ENCODE results near the gene AKAP12.
"Not testable (repeated sequence)": the region's sequence is repeated elsewhere in the genome, so short reads cannot be mapped to it uniquely, and the experiment has no call there.

Gene AKAP12

GRCh38 chr6:151338651-151339200 lies 99.0 kb downstream of the AKAP12 start:
- Mint-ChIP-seq H3K4me3 (no peak overlapping the region), H3K9me3 (no peaks in the 10 kb centered on the region), H3K27ac (no peak overlapping the region), H3K4me1 (ENCODE audit: low read depth in 2 of 2) (peaks cover 5% of the 10 kb centered on the region in 2 donors), H3K27me3 (peaks cover 0 to 20% of the 10 kb centered on the region in 2 donors), H3K36me3 (ENCODE audit: insufficient read depth) (peaks cover 2% of the 10 kb centered on the region)
- ATAC-seq (replicated peaks), result no peak
- no peak for DNase-seq

DNA sequence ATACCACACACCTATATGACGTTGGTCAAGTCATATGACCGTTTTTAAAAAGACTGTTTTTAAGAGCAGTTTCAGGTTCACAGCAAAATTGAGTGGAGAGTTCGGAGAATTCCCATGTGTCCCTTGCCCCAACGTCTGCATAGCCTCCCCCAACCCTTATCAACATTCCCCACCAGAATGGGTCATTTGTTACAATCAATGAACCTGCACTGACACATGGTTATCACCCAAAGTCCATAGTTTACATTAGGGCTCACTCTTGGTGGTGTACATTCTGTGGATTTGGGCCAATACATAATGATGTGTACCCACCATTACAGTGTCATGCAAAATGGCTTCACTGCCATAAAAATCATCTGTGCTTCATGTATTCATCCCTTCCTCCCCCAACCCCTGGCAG lies 99.6 kb downstream of the AKAP12 start:
- H3K27me3 Mint-ChIP-seq, result peaks cover 0 to 16% of the 10 kb centered on the region in 2 donors
- H3K4me3 Mint-ChIP-seq, result no peak overlapping the region
- H3K9me3 Mint-ChIP-seq, result no peaks in the 10 kb centered on the region
- H3K27ac Mint-ChIP-seq, result no peak overlapping the region
- no peaks in the 10 kb centered on the region for H3K36me3 Mint-ChIP-seq (ENCODE audit: insufficient read depth)
- no peak for DNase-seq
- ATAC-seq (replicated peaks), result no peak
- peaks cover 5% of the 10 kb centered on the region in 2 donors for H3K4me1 Mint-ChIP-seq (ENCODE audit: low read depth in 2 of 2)

DNA sequence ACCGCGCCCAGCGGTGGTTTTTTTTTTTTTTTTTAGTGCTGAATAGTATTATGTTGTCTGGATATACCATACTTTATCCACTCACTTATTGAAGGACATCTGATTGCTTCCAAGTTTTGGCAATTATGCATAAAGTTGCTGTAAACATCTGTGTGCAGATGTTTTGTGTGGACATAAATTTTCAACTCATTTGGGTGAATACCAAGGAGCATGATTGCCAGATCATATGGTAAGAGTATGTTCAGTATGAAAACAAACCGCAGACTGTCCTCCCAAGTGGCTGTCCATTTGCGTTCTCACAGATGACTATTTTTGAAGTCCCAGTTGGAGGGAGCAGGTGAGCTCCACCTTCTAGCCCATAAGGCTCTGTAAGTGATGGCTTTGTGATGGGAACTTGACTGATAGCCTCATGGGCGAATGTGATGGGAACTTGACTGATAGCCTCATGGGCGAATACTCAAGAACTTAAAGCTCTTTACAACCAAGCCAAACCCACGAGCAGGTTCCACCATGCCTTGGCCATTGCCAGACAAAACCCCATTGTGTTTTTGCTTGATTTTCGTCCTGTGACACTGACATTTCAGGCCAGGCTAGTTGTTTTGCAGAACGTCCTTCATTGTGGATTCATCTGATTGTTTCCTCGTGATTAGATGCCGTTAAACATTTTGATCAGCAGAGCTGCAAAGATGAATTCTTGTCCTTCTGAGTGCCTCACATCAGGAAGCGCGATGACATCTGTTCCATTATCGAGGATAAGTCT lies 100.6 kb downstream of the AKAP12 start:
- DNase-seq, result no peak
- no peak overlapping the region for H3K27ac Mint-ChIP-seq

DNA sequence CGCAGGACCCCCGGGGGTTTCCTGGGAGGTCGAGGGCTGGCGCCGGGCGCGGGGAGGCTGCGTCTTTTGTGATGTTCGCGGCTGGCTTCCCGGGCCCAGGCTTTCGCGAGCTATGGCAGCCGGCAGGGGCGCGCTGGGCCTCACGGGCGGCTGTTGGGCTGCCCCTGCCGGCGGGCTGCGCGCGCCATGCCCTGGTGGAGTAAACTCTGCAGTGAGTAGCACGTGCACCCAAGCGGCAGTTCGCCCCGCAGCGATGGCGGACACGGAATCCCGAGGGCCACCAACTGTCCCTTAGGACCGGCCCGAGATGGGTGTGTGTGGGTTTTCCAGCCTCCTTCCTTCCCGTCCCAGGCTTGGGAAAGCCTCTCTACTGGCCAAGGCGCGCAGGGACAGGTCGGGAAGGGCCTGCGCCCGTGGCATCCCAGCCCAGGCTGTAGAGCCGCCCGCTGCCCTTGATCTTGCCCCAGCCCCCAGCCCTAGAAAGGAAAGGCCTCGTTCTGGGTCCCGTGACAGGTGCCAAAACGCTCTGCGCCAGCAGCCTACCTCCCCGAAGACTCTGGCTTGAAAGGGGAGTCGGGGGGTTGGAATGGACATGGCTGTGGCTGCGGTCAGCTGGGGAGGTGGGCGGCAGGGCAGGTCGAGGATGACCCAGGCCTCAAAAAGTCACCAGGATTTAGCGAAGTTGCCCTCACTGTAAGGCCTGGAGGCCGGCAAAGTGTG lies 101.9 kb downstream of the AKAP12 start:
- Mint-ChIP-seq H3K4me3 (no peak overlapping the region), H3K36me3 (ENCODE audit: insufficient read depth) (no peaks in the 10 kb centered on the region), H3K4me1 (ENCODE audit: low read depth in 2 of 2) (peaks cover 0 to 2% of the 10 kb centered on the region in 2 donors), H3K27ac (no peak overlapping the region), H3K9me3 (no peaks in the 10 kb centered on the region), H3K27me3 (peaks cover 0 to 16% of the 10 kb centered on the region in 2 donors)
- no peak for DNase-seq
- no peak for ATAC-seq (replicated peaks)

More for the DNA sequence above, 100.6 kb downstream of the AKAP12 start:
- H3K4me3 Mint-ChIP-seq, result no peak overlapping the region
- no peaks in the 10 kb centered on the region for H3K9me3 Mint-ChIP-seq
- no peaks in the 10 kb centered on the region for H3K36me3 Mint-ChIP-seq (ENCODE audit: insufficient read depth)
- H3K4me1 Mint-ChIP-seq (ENCODE audit: low read depth in 2 of 2), result peaks cover 0 to 2% of the 10 kb centered on the region in 2 donors
- ATAC-seq (replicated peaks), result no peak
- peaks cover 0 to 16% of the 10 kb centered on the region in 2 donors for H3K27me3 Mint-ChIP-seq

- not testable (repeated sequence) for H3K4me3 Mint-ChIP-seq; H3K36me3 Mint-ChIP-seq (ENCODE audit: insufficient read depth); H3K9me3 Mint-ChIP-seq; H3K4me1 Mint-ChIP-seq (ENCODE audit: low read depth in 2 of 2); H3K27ac Mint-ChIP-seq; ATAC-seq (replicated peaks); DNase-seq
- peaks cover 0 to 16% of the 10 kb centered on the region in 2 donors for H3K27me3 Mint-ChIP-seq
These were observed 103.0 kb downstream of the AKAP12 start for GRCh38 chr6:151342750-151343149.

GRCh38 chr6:151349651-151350270 lies 110.0 kb downstream of the AKAP12 start:
- DNase-seq (no peak), ATAC-seq (replicated peaks) (no peak)
- H3K9me3 Mint-ChIP-seq, result no peaks in the 10 kb centered on the region
- no peaks in the 10 kb centered on the region for H3K27me3 Mint-ChIP-seq
- H3K27ac Mint-ChIP-seq, result no peak overlapping the region
- no peaks in the 10 kb centered on the region for H3K4me1 Mint-ChIP-seq (ENCODE audit: low read depth in 2 of 2)
- H3K36me3 Mint-ChIP-seq (ENCODE audit: insufficient read depth), result no peaks in the 10 kb centered on the region
- no peak overlapping the region for H3K4me3 Mint-ChIP-seq

- ATAC-seq (replicated peaks) (no peak), DNase-seq (no peak)
- Mint-ChIP-seq H3K4me3 (no peak overlapping the region), H3K36me3 (ENCODE audit: insufficient read depth) (no peaks in the 10 kb centered on the region), H3K4me1 (ENCODE audit: low read depth in 2 of 2) (no peaks in the 10 kb centered on the region), H3K27me3 (no peaks in the 10 kb centered on the region), H3K9me3 (no peaks in the 10 kb centered on the region), H3K27ac (no peak overlapping the region)
These were observed 110.8 kb downstream of the AKAP12 start for GRCh38 chr6:151350442-151351145.

GRCh38 chr6:151351146-151351700 lies 111.5 kb downstream of the AKAP12 start:
- Mint-ChIP-seq H3K4me1 (ENCODE audit: low read depth in 2 of 2) (no peaks in the 10 kb centered on the region), H3K27ac (no peak overlapping the region), H3K36me3 (ENCODE audit: insufficient read depth) (no peaks in the 10 kb centered on the region), H3K4me3 (no peak overlapping the region), H3K9me3 (no peaks in the 10 kb centered on the region), H3K27me3 (no peaks in the 10 kb centered on the region)
- DNase-seq (no peak), ATAC-seq (replicated peaks) (no peak)

GRCh38 chr6:151351731-151352130 lies 112.0 kb downstream of the AKAP12 start:
- DNase-seq (no peak), ATAC-seq (replicated peaks) (no peak)
- H3K27ac Mint-ChIP-seq, result no peak overlapping the region
- H3K9me3 Mint-ChIP-seq, result no peaks in the 10 kb centered on the region
- H3K27me3 Mint-ChIP-seq, result no peaks in the 10 kb centered on the region
- H3K4me1 Mint-ChIP-seq (ENCODE audit: low read depth in 2 of 2), result no peaks in the 10 kb centered on the region
- no peaks in the 10 kb centered on the region for H3K36me3 Mint-ChIP-seq (ENCODE audit: insufficient read depth)
- no peak overlapping the region for H3K4me3 Mint-ChIP-seq

GRCh38 chr6:151352410-151353396 lies 112.9 kb downstream of the AKAP12 start:
- Mint-ChIP-seq H3K36me3 (ENCODE audit: insufficient read depth) (no peaks in the 10 kb centered on the region), H3K4me3 (no peak overlapping the region), H3K27ac (no peak overlapping the region), H3K27me3 (no peaks in the 10 kb centered on the region), H3K9me3 (no peaks in the 10 kb centered on the region), H3K4me1 (ENCODE audit: low read depth in 2 of 2) (no peaks in the 10 kb centered on the region)
- DNase-seq (no peak), ATAC-seq (replicated peaks) (peak; percentile 55)

DNA sequence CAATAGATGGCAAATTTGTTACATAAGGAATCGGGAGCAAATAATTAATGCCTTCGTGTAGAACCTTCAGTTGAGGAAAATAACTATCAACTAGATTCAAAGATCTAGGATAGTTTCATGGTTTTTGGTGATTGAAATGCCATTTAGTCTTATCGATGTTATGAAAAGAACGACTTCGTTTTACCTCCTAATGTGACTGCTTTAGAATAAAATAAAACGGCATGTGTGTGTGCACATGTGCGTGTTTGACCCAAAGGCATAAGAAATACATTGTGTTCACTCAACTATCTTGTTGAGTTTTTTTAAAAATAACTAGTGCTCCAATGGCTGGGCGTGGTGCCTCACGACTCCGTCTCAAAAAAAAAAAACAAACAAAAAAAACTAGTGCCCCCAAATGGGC lies 114.0 kb downstream of the AKAP12 start:
- Mint-ChIP-seq H3K27me3 (no peaks in the 10 kb centered on the region), H3K4me3 (no peak overlapping the region), H3K36me3 (ENCODE audit: insufficient read depth) (no peaks in the 10 kb centered on the region), H3K27ac (no peak overlapping the region), H3K4me1 (ENCODE audit: low read depth in 2 of 2) (no peaks in the 10 kb centered on the region), H3K9me3 (no peaks in the 10 kb centered on the region)
- no peak for DNase-seq
- no peak for ATAC-seq (replicated peaks)

DNA sequence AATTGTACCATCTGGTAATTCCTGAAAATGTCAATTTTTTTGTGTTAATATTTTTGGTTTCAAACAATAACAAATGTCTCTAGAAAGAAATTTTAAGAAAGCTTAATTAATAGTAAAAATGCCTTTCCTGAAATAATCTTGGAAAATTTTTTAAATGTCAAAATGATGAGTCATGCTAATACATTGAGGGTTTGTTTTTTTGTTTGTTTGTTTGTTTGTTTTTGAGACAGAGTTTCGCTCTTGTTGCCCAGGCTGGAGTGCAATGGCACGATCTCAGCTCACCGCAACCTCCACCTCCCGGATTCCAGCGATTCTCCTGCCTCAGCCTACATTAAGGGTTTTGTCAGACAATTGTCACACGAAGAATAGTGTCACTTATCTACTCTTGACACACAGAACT lies 117.2 kb downstream of the AKAP12 start:
- H3K9me3 Mint-ChIP-seq; H3K27ac Mint-ChIP-seq; H3K36me3 Mint-ChIP-seq (ENCODE audit: insufficient read depth); H3K27me3 Mint-ChIP-seq; H3K4me3 Mint-ChIP-seq; H3K4me1 Mint-ChIP-seq (ENCODE audit: low read depth in 2 of 2); ATAC-seq (replicated peaks); DNase-seq: not testable (repeated sequence)

Data from effector memory CD8-positive, alpha-beta T cell (primary cell).